Measurements from ENCODE around the gene ADCY10. TPM values are rescaled to one million over a fixed set of nuclear protein-coding genes. Genes with fewer than 3 reads are reported as not detected.
"Not testable (repeated sequence)": the region's sequence is repeated elsewhere in the genome, so short reads cannot be mapped to it uniquely, and the experiment has no call there.

ADCY10 gene
- total and polyA plus RNA-seq, 2 donors (not counting 1 experiment from before 2014, with no cell fraction given): 0.09 to 0.17 TPM

- H2AFZ ChIP-seq (ENCODE audit: low read length): no peak overlapping the region
- no peak overlapping the region for H3K27ac ChIP-seq (ENCODE audit: insufficient read depth, low read length)
- H3K36me3 ChIP-seq (ENCODE audit: control insufficient read depth, insufficient read depth, low read length): no peaks in the 10 kb centered on the region
- no peak overlapping the region for H3K4me2 ChIP-seq (ENCODE audit: extremely low read depth, insufficient read depth, low read length)
- no peaks in the 10 kb centered on the region for H3K4me1 ChIP-seq (ENCODE audit: control insufficient read depth, extremely low read depth, insufficient read depth, low read length)
- no peak overlapping the region for H3K9ac ChIP-seq (ENCODE audit: insufficient read depth, low read length)
- no peaks in the 10 kb centered on the region for H3K79me2 ChIP-seq (ENCODE audit: control insufficient read depth, insufficient read depth, low read length)
- TF ChIP-seq EZH2 (IDR thresholded peaks at IDR 0.05; ENCODE audit: low read length, missing control alignments): no peak
- no peak overlapping the region for H3K4me3 ChIP-seq (replicated peaks in 1 of 4; ENCODE audit: control extremely low read depth in 1 of 4, insufficient read depth in 1 of 4, low read depth in 3 of 4, low read length in 4 of 4)
- no peak for DNase-seq (ENCODE audit: low read depth in 2 of 2)
- no peaks in the 10 kb centered on the region for H3K9me3 ChIP-seq (ENCODE audit: control insufficient read depth, insufficient read depth, low read depth, low read length)
- H4K20me1 ChIP-seq (ENCODE audit: control insufficient read depth, extremely low read depth, insufficient read depth, low read length): no peaks in the 10 kb centered on the region
- no peaks in the 10 kb centered on the region for H3K27me3 ChIP-seq (ENCODE audit: control insufficient read depth, insufficient read depth, low read length)
These were observed 23.5 kb downstream of the ADCY10 start for GRCh38 chr1:167890400-167890799.

GRCh38 chr1:167887187-167887586, 26.7 kb downstream of the ADCY10 start:
- not testable (repeated sequence) for H3K9me3 ChIP-seq (ENCODE audit: control insufficient read depth, insufficient read depth, low read depth, low read length); H4K20me1 ChIP-seq (ENCODE audit: control insufficient read depth, extremely low read depth, insufficient read depth, low read length); H3K79me2 ChIP-seq (ENCODE audit: control insufficient read depth, insufficient read depth, low read length); H3K27ac ChIP-seq (ENCODE audit: insufficient read depth, low read length); H3K4me3 ChIP-seq (replicated peaks in 1 of 4; ENCODE audit: control extremely low read depth in 1 of 4, insufficient read depth in 1 of 4, low read depth in 3 of 4, low read length in 4 of 4); H3K9ac ChIP-seq (ENCODE audit: insufficient read depth, low read length); H3K4me1 ChIP-seq (ENCODE audit: control insufficient read depth, extremely low read depth, insufficient read depth, low read length); DNase-seq (ENCODE audit: low read depth in 2 of 2); H3K36me3 ChIP-seq (ENCODE audit: control insufficient read depth, insufficient read depth, low read length); H2AFZ ChIP-seq (ENCODE audit: low read length); H3K4me2 ChIP-seq (ENCODE audit: extremely low read depth, insufficient read depth, low read length); H3K27me3 ChIP-seq (ENCODE audit: control insufficient read depth, insufficient read depth, low read length)

- no peaks in the 10 kb centered on the region for H3K36me3 ChIP-seq (ENCODE audit: control insufficient read depth, insufficient read depth, low read length)
- no peaks in the 10 kb centered on the region for H3K9me3 ChIP-seq (ENCODE audit: control insufficient read depth, insufficient read depth, low read depth, low read length)
- H3K4me2 ChIP-seq (ENCODE audit: extremely low read depth, insufficient read depth, low read length): no peak overlapping the region
- TF ChIP-seq CTCF (conservative IDR thresholded peaks at IDR 0.05 in 1 of 2, IDR thresholded peaks at IDR 0.05 in 1 of 2; ENCODE audit: low read depth in 1 of 2, low read length in 2 of 2) (no peak), EZH2 (IDR thresholded peaks at IDR 0.05; ENCODE audit: low read length, missing control alignments) (no peak)
- H3K27ac ChIP-seq (ENCODE audit: insufficient read depth, low read length): no peak overlapping the region
- DNase-seq (ENCODE audit: low read depth in 2 of 2): no peak
- no peaks in the 10 kb centered on the region for H3K4me1 ChIP-seq (ENCODE audit: control insufficient read depth, extremely low read depth, insufficient read depth, low read length)
- no peaks in the 10 kb centered on the region for H3K79me2 ChIP-seq (ENCODE audit: control insufficient read depth, insufficient read depth, low read length)
- H2AFZ ChIP-seq (ENCODE audit: low read length): no peak overlapping the region
- H3K27me3 ChIP-seq (ENCODE audit: control insufficient read depth, insufficient read depth, low read length): no peaks in the 10 kb centered on the region
- H3K4me3 ChIP-seq (replicated peaks in 1 of 4; ENCODE audit: control extremely low read depth in 1 of 4, insufficient read depth in 1 of 4, low read depth in 3 of 4, low read length in 4 of 4): no peak overlapping the region
- no peaks in the 10 kb centered on the region for H4K20me1 ChIP-seq (ENCODE audit: control insufficient read depth, extremely low read depth, insufficient read depth, low read length)
- no peak overlapping the region for H3K9ac ChIP-seq (ENCODE audit: insufficient read depth, low read length)
These were observed 31.6 kb downstream of the ADCY10 start for GRCh38 chr1:167882376-167882775.

- Histone ChIP-seq H2AFZ (ENCODE audit: low read length) (no peak overlapping the region), H3K9ac (ENCODE audit: insufficient read depth, low read length) (no peak overlapping the region), H3K4me3 (replicated peaks in 1 of 4; ENCODE audit: control extremely low read depth in 1 of 4, insufficient read depth in 1 of 4, low read depth in 3 of 4, low read length in 4 of 4) (no peak overlapping the region), H3K27ac (ENCODE audit: insufficient read depth, low read length) (no peak overlapping the region), H4K20me1 (ENCODE audit: control insufficient read depth, extremely low read depth, insufficient read depth, low read length) (no peaks in the 10 kb centered on the region), H3K4me1 (ENCODE audit: control insufficient read depth, extremely low read depth, insufficient read depth, low read length) (no peaks in the 10 kb centered on the region), H3K9me3 (ENCODE audit: control insufficient read depth, insufficient read depth, low read depth, low read length) (no peaks in the 10 kb centered on the region), H3K27me3 (ENCODE audit: control insufficient read depth, insufficient read depth, low read length) (no peaks in the 10 kb centered on the region), H3K36me3 (ENCODE audit: control insufficient read depth, insufficient read depth, low read length) (no peaks in the 10 kb centered on the region), H3K79me2 (ENCODE audit: control insufficient read depth, insufficient read depth, low read length) (no peaks in the 10 kb centered on the region), H3K4me2 (ENCODE audit: extremely low read depth, insufficient read depth, low read length) (no peak overlapping the region)
- peak in 1 of 2 donors; percentile 34 for DNase-seq (ENCODE audit: low read depth in 2 of 2)
- TF ChIP-seq CTCF (conservative IDR thresholded peaks at IDR 0.05 in 1 of 2, IDR thresholded peaks at IDR 0.05 in 1 of 2; ENCODE audit: low read depth in 1 of 2, low read length in 2 of 2) (no peak), EZH2 (IDR thresholded peaks at IDR 0.05; ENCODE audit: low read length, missing control alignments) (no peak)
These were observed 32.1 kb downstream of the ADCY10 start for GRCh38 chr1:167881786-167882185.

Measured in fibroblast of lung (primary cell).